ENCODE data around the gene ACOT12. TPM values are rescaled to one million over a fixed set of nuclear protein-coding genes. Genes with fewer than 3 reads are reported as not detected.
"Not testable (repeated sequence)": the region's sequence is repeated elsewhere in the genome, so short reads cannot be mapped to it uniquely, and the experiment has no call there.

The ACOT12 gene
- total RNA-seq, 4 donors from 2014 or later: 1.7 TPM; not detected in 3

GRCh38 chr5:81300921-81301270, 93.0 kb downstream of the ACOT12 start:
- Histone ChIP-seq H3K4me1 (peaks cover 0 to 74% (median 14%) of the 10 kb centered on the region in 4 donors), H3K27ac (peak overlapping the region; percentile 70 to 93 (median 90)), H3K4me3 (peak overlapping the region; percentile 79 to 93 (median 84)), H3K27me3 (no peaks in the 10 kb centered on the region), H3K9me3 (no peaks in the 10 kb centered on the region), H3K36me3 (peaks cover 0 to 1% (median 0%) of the 10 kb centered on the region in 3 donors)
- no peak for TF ChIP-seq EP300 (IDR thresholded peaks at IDR 0.05)
- TF ChIP-seq CTCF (IDR thresholded peaks at IDR 0.05): no peak
- TF ChIP-seq POLR2A (IDR thresholded peaks at IDR 0.05): no peak
- WGBS, 2 donors: 0% methylated on average over 2 of the region's 2 CpGs
- DNase-seq (ENCODE audit: low spot score in 2 of 2): no peak

GRCh38 chr5:81297531-81297930, 96.4 kb downstream of the ACOT12 start:
- DNase-seq (ENCODE audit: low spot score in 2 of 2): no peak
- 70 to 74% methylated on average over 4 of the region's 4 CpGs for WGBS, 2 donors
- Histone ChIP-seq H3K9me3 (peaks cover 0 to 6% (median 0%) of the 10 kb centered on the region in 4 donors), H3K4me1 (peaks cover 0 to 49% (median 14%) of the 10 kb centered on the region in 4 donors), H3K27me3 (no peaks in the 10 kb centered on the region), H3K4me3 (no peak overlapping the region), H3K27ac (no peak overlapping the region), H3K36me3 (peaks cover 0 to 5% (median 0%) of the 10 kb centered on the region in 3 donors)
- TF ChIP-seq CTCF (IDR thresholded peaks at IDR 0.05) (no peak), EP300 (IDR thresholded peaks at IDR 0.05) (no peak), POLR2A (IDR thresholded peaks at IDR 0.05) (no peak)

- 94 to 95% methylated on average over 5 of the region's 5 CpGs for WGBS, 2 donors
- peaks cover 0 to 18% (median 2%) of the 10 kb centered on the region in 4 donors for H3K9me3 ChIP-seq
- not testable (repeated sequence) for H3K27ac ChIP-seq; H3K4me3 ChIP-seq; H3K27me3 ChIP-seq; DNase-seq (ENCODE audit: low spot score in 2 of 2)
- H3K4me1 ChIP-seq: peaks cover 0 to 32% (median under 1%) of the 10 kb centered on the region in 4 donors
- H3K36me3 ChIP-seq: peaks cover 0 to 15% (median 0%) of the 10 kb centered on the region in 3 donors
Measured at GRCh38 chr5:81294021-81294420, 99.9 kb downstream of the ACOT12 start.

- peaks cover 0 to 18% (median 0%) of the 10 kb centered on the region in 3 donors for H3K36me3 ChIP-seq
- no peaks in the 10 kb centered on the region for H3K27me3 ChIP-seq
- peaks cover 0 to 13% (median 0%) of the 10 kb centered on the region in 4 donors for H3K4me1 ChIP-seq
- TF ChIP-seq CTCF (IDR thresholded peaks at IDR 0.05) (no peak), POLR2A (IDR thresholded peaks at IDR 0.05) (no peak), EP300 (IDR thresholded peaks at IDR 0.05) (no peak)
- no peak for DNase-seq (ENCODE audit: low spot score in 2 of 2)
- H3K4me3 ChIP-seq: no peak overlapping the region
- H3K27ac ChIP-seq: no peak overlapping the region
- peaks cover 0 to 18% (median 2%) of the 10 kb centered on the region in 4 donors for H3K9me3 ChIP-seq
- 89 to 100% methylated on average over 2 of the region's 2 CpGs for WGBS, 2 donors
Measured at GRCh38 chr5:81292130-81292529, 101.8 kb downstream of the ACOT12 start.

- Histone ChIP-seq H3K4me3 (no peak overlapping the region), H3K9me3 (peaks cover 0 to 18% (median 2%) of the 10 kb centered on the region in 4 donors), H3K27ac (no peak overlapping the region), H3K27me3 (no peaks in the 10 kb centered on the region), H3K4me1 (peaks cover 0 to 8% (median 0%) of the 10 kb centered on the region in 4 donors), H3K36me3 (peaks cover 0 to 18% (median 0%) of the 10 kb centered on the region in 3 donors)
- 48 to 73% methylated on average over 1 of the region's 1 CpG for WGBS, 2 donors
- no peak for TF ChIP-seq POLR2A (IDR thresholded peaks at IDR 0.05)
- no peak for TF ChIP-seq EP300 (IDR thresholded peaks at IDR 0.05)
- no peak for TF ChIP-seq CTCF (IDR thresholded peaks at IDR 0.05)
- DNase-seq (ENCODE audit: low spot score in 2 of 2): no peak
Measured at GRCh38 chr5:81290146-81290545, 103.8 kb downstream of the ACOT12 start.
